Measurements from ENCODE around the gene CFAP141.

DNA sequence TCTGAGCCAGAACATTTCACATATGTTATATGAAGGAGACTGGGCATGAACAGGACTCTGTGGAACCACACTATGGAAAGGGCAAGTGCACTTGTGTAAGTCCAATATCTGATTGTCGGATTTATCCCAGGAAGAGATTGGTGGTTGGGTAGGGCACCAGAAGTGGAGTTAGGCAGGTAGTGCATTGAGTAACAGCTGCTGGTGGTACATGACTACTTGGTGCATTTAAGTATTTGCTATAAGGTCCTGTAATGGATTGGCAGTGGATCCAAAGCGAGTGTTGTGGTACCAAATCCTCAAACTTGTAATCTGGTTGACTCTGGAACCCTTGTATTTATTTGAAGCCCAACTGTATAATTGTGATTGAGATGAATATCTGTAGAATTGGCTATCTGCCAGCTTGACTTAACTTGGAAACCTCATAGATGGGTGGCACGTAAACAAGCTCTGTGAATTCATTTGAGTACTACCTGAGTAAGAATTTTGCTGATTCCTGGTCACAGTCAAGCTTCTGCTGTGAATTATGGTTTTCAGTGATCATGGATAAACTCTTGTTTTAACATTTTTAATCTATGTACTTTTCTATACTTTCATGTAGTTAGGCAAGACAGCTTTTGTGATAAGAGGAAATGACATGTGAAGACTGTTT lies 35.7 kb upstream of the CFAP141 start:
- TF ChIP-seq RAD21 (IDR thresholded peaks at IDR 0.05; ENCODE audit: low read length) (no peak), MAFK (IDR thresholded peaks at IDR 0.05; ENCODE audit: low read depth, low read length) (no peak), SMC3 (IDR thresholded peaks at IDR 0.05; ENCODE audit: low read depth, low read length) (no peak)
- TF ChIP-seq, protein P1, sequence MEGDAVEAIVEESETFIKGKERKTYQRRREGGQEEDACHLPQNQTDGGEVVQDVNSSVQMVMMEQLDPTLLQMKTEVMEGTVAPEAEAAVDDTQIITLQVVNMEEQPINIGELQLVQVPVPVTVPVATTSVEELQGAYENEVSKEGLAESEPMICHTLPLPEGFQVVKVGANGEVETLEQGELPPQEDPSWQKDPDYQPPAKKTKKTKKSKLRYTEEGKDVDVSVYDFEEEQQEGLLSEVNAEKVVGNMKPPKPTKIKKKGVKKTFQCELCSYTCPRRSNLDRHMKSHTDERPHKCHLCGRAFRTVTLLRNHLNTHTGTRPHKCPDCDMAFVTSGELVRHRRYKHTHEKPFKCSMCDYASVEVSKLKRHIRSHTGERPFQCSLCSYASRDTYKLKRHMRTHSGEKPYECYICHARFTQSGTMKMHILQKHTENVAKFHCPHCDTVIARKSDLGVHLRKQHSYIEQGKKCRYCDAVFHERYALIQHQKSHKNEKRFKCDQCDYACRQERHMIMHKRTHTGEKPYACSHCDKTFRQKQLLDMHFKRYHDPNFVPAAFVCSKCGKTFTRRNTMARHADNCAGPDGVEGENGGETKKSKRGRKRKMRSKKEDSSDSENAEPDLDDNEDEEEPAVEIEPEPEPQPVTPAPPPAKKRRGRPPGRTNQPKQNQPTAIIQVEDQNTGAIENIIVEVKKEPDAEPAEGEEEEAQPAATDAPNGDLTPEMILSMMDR (conservative IDR thresholded peaks at IDR 0.05; ENCODE audit: low read depth, low read length) = no peak
- TF ChIP-seq, protein P2, sequence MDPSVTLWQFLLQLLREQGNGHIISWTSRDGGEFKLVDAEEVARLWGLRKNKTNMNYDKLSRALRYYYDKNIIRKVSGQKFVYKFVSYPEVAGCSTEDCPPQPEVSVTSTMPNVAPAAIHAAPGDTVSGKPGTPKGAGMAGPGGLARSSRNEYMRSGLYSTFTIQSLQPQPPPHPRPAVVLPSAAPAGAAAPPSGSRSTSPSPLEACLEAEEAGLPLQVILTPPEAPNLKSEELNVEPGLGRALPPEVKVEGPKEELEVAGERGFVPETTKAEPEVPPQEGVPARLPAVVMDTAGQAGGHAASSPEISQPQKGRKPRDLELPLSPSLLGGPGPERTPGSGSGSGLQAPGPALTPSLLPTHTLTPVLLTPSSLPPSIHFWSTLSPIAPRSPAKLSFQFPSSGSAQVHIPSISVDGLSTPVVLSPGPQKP (IDR thresholded peaks at IDR 0.05; ENCODE audit: borderline replicate concordance, low read depth, low read length) = no peak
